Stimulated activated CD4-positive, alpha-beta T cell treated with anti-CD3 and anti-CD28 coated beads, TNF-alpha, amount 100 ng/mL, for 24 hours (primary cell): ENCODE measurements around the gene PGD.
"Not testable (repeated sequence)": the region's sequence is repeated elsewhere in the genome, so short reads cannot be mapped to it uniquely, and the experiment has no call there.

ENCODE experiments used
- DNase-seq, 3 experiments: peaks; one replicate each; pipeline ENCODE4 v3.0.0-alpha.2; 2020; ENCODE audit warnings: low read depth in 3 of 3

Gene PGD

DNA sequence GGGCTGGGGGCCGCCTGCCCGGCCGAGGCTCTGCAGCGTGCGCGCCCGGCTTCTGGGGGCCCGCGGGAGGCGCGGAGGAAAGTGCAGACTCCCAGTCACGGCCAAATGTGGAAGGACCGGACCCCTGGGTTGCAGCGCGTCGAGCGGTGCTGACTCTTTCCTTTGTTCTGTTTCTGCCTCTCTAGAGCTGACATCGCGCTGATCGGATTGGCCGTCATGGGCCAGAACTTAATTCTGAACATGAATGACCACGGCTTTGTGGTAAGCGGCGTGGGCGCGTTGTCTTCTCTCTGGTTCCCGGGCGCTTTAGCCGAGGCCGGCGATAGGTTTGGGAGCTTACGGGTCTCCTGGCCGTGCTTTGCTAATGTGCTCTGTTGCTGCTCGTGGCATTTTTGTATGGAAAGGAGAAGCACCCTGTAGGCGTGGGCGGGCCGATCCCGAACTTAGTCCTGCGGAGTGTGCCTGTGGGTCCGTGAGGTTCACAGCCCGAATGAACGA is 629 bp downstream of the PGD start:
- no peak for DNase-seq

DNA sequence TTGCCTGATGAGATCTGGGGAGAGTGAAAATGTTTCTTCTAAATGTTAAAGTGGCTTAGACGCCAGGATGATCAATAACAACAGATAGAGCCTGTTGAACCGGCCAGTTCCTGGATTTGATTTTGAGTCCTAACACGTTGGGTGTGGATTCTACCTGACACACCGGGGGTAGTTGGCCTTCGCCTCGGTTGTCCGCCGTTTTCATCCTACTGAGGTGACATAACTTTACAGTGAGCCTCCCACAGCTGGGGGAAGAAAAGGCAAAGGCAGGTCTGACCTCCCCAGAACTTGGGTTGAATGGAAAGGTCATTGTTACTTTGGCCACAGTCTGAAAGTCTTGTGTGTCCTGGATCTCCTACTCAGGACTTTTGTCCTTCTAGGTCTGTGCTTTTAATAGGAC is 1.1 kb downstream of the PGD start:
- no peak for DNase-seq

DNA sequence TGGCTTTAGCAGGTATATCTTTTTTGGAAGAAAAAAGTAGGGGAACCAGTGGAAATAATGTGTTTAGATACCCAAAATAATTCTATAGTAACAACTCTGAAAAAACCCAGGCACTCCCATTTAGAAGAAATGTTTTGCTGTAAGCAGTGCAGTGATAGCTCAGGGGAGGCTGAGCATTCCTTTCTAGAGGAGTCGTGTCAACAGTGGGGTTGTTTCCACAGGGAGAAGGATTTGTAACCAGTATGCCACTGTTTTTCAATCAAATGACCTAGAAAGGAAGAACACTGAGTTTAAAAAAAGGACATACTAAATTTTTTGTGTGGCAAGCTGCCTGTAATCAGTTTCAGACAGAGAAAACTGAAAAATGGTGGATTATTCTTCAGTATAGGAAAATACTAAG is 2.4 kb downstream of the PGD start:
- DNase-seq = no peak

DNA sequence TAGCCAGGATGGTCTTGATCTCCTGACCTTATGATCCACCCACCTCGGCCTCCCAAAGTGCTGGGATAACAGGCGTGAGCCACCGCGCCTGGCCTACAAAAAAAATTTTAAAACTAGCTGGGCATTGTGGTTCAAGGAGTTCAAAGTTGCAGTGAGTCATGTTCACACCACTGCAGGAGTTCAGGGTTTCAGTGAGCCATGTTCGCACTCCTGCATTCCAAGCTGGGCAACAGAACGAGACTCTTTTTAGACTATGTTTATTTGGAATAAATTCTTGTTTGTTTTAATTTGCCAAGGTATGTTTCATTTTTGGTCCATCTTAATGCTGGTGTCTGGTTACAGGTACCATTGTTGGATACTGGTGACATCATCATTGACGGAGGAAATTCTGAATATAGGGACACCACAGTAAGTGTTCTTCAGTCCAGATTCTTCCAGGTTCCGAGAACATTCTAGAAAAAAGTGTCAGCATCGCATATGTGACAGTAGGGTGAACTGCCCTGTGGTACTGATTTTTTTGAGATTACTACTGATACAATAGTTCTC is 3.9 kb downstream of the PGD start:
- no peak for DNase-seq

DNA sequence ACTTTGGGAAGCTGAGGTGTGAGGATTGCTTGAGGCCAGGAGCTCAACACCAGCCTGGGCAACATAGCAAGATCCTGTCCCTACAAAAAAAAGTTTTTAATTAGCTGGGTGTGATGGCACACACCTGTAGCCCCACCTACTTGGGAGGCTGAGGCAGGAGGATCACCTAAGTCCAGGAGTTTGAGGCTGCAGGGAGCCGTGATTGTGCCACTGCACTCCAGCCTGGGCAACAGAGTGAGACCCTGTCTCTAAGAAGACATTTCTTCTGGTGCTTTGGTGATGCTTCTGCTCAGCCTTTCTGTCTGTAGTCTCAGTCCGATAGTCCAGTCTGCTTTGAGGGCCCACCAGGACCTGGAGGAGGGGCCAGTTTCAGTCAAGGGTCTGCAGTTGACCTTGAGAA is 8.3 kb downstream of the PGD start:
- no peak for DNase-seq

DNA sequence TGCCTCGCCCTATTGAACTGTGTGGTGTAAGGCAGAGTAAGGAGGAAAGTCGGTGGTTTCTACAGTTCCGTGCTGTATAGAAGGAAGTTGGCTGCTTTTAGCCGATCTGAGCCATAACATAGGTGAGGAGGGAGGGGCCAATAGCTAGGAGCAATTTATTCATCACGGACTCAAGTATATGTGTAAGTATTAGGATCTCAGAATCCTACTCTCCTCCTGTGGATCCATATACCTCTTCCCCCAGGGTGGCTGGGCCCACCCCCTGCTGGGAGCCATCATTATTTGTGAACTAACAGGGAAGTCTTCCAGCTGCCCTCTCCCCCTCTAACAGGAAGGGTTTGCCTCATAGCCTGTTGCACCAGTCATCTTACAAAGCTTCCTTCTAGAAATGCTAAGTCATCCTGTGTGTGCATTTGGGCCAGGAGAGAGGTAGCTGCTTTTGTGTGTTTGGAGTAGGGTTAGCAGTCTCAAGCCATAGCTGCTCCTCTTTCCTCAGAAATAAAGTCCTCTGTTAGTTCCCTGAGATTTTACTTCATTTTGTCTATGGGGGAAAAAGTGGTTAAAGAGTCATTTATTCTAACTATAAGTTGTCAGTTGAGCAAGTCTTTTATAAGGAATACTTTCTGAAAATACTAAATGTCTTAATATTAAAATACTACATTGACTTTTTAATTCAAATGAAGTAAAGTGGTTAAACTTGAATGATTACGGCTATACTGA is 16.5 kb downstream of the PGD start:
- no peak for DNase-seq

DNA sequence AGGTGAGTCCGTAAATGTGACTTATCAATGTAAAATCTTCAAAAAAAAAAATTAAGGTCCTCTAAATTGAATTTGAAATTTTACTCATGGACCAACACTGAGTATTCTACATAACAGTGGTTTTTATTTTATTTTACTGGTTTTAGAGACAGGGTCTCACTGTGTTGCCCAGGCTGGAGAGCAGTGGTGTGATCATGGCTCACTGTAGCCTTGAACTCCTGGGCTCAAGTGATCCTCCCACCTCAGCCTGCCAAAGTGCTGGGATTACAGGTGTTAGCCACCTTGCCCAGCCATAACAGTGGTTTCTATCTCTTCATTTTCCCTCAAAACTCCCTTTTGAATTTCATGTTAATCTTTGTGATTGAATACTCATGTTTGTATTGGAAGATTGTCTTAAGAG is 17.1 kb downstream of the PGD start:
- not testable (repeated sequence) for DNase-seq

DNA sequence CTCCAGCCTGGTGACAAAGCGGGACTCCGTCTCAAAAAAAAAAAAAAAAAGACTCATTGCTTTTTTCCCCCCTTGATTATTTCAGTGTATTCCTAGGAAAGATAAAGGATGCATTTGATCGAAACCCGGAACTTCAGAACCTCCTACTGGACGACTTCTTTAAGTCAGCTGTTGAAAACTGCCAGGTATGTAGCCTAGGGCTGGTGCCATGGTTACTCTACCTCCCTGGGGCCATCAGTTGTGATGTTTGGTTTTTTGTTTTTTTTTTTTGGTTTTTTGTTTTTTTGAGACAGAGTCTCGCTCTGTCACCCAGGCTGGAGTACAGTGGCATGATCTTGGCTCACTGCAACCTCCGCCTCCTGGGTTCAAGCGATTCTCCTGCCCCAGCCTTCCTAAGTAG is 19.9 kb downstream of the PGD start:
- not testable (repeated sequence) for DNase-seq

DNA sequence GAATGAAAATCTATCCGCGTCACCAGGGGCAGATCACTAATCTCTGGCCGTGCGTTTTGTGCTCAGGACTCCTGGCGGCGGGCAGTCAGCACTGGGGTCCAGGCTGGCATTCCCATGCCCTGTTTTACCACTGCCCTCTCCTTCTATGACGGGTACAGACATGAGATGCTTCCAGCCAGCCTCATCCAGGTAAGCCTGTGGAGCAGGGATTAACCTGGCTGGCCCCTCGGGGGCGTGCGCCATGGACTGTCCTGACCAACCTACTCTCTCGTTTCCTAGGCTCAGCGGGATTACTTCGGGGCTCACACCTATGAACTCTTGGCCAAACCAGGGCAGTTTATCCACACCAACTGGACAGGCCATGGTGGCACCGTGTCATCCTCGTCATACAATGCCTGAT is 20.5 kb downstream of the PGD start:
- DNase-seq = no peak

DNA sequence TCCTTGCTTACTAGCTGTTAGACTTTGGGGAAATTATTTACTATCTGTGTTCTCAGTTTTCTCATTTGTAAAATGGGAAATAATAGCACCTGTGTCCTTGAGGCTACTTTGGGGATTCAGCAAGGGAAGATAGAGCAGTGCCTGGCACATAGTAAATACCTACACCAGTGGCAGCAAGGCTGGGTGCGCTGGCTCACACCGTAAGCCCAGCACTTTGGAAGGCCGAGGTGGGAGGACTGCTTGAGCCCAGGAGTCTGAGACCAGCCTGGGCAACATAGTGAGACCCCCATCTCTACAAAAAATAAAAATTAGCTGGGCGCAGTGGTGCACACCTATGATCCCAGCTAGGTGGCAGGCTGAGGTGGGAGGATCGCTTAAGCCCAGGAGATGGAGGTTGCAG is 22.8 kb downstream of the PGD start:
- DNase-seq = no peak

DNA sequence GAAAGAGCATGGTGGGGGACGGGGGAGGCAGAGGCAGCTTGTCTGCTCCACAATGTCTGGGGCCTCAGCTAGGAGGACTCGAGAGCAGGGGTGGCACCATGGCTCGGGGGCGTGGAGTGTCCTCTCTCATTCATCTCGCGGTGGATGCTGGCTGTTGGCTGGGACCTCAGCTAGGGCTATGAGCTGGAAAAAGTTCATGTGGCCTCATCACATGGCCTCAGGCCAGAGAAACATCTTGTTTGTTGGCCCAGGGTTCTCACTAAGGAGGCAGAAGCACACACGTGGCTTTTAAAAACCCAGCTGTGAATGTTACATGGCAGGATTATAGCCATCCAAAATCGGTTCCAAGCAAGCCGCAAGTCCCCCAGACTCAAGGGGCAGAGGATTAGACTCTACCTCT is 25.2 kb downstream of the PGD start:
- no peak for DNase-seq

DNA sequence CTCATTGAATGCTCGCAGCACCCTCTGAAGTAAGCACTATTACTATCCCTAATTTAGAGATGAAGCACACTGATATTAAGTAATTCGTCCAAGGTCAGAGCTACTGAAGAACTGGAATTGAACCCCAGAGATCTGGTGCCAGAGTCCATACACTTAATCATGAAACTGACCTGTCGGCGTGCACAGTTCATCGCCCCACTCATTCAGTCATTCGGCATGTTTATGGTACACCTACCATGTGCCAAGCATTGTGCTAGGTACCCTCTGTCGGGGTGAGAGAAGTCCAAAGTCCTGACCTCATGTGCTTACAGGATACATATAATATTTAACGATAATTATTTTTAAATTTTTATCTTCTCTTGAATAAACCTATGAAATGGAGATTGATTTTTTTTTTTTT is 25.8 kb downstream of the PGD start:
- DNase-seq = no peak

DNA sequence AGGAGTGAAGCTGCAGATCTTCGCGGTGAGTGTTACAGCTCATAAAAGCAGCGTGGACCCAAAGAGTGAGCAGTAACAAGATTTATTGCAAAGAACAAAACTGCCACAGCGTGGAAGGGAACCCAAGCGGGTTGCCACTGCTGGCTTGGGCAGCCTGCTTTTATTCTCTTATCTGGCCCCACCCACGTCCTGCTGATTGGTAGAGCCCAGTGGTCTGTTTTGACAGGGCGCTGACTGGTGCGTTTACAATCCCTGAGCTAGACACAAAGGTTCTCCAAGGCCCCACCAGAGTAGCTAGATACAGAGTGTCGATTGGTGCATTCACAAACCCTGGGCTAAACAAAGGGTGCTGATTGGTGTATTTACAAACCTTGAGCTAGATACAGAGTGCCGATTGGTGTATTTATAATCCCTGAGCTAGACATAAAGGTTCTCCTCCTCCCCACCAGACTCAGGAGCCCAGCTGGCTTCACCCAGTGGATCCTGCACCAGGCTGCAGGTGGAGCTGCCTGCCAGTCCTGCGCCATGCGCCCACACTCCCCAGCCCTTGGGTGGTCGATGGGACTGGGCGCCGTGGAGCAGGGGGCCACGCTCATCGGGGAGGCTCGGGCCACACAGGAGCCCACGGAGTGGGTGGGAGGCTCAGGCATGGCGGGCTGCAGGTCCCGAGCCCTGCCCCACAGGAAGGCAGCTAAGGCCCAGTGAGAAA is 27.1 kb downstream of the PGD start:
- not testable (repeated sequence) for DNase-seq

DNA sequence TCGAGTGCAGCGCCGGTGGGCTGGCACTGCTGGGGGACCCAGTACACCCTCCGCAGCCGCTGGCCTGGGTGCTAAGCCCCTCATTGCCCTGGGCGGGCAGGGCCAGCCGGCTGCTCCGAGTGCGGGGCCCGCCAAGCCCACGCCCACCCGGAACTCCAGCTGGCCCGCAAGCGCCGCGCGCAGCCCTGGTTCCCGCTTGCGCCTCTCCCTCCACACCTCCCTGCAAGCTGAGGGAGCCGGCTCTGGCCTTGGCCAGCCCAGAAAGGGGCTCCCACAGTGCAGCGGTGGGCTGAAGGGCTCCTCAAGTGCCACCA is 27.6 kb downstream of the PGD start:
- not testable (repeated sequence) for DNase-seq

DNA sequence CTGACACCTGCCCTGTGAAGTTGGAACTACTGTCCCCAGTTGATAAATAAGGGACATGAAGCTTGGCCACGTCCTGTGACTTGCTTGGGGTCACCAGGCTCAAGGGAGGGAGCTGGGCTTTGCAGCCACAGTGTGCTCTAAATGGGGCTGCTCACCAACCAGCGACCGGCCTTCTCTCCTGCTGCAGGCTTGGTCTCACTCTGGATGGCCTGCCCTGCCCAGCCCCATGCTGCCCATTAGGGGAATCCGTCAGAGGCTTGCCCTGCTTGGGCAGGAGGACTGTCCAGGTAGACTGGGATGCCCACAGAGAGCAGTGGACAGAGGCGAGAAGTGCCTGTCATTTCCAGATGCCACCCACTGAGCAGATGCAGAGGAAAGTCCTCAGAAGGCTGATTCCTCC is 30.1 kb downstream of the PGD start:
- no peak for DNase-seq

DNA sequence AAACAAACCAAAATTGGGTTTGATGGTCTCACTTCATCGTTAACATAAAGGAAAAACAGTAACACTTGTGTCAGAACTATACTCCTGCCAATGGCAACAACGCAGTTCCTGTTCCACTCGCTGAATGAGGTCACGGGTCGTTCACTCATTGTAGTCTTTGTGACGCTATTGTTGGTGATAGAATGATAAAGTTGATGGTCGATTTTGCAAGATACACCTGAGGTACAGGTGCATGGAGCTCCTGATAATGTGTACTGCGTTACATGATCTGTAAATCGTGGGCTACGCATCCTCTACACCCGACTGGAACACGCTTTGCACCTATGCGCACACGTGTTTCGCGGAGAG is 31.0 kb downstream of the PGD start:
- DNase-seq = no peak

DNA sequence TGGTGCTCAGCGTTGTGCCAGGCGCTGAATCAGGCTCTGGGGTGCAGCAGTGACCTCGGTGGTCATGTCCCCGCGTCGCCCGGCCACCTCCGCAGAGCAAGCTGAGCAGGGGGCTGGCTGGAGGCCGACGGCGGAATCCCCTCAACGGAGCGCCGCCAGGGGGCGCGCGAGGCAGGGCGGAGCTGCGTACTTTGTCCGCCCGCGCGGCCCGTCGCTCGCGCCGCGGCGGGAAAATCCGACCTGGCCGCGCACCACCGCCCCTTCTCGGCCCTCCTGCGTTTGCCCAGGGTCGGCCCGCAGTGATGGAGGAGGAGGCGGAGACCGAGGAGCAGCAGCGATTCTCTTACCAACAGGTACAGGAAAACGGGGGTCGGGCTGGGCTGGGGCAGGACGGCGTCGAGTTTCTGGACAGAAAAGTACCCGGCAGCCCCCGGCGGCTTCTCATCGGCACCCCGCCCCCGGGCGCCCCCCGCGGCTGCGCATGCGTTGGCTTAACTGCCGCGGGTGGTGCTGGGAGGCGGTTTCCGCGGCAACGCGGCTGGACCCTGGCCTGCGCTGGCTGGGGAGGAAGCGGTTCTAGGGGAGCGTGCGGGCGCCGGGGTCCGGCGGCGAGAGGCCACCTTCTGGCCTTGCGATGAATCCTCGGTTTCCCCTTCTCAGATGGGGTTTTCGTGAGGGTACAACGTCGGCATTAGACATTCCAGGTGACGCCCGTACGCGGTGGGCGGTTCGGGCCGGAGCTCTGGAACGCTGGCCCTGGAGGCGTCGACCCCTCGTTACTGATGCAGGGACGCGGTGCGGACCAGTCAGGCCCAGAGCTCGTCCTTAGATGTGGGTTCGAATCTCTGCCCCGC is 31.6 kb downstream of the PGD start, which contains the start of gene CENPS:
Gene CENPS, plus strand, starts transcription at position 218 of the 854 bp plus-strand sequence. Its CDS starts 85 bp downstream, at position 303.
- DNase-seq = peak; percentile 76 to 92 (median 90)

DNA sequence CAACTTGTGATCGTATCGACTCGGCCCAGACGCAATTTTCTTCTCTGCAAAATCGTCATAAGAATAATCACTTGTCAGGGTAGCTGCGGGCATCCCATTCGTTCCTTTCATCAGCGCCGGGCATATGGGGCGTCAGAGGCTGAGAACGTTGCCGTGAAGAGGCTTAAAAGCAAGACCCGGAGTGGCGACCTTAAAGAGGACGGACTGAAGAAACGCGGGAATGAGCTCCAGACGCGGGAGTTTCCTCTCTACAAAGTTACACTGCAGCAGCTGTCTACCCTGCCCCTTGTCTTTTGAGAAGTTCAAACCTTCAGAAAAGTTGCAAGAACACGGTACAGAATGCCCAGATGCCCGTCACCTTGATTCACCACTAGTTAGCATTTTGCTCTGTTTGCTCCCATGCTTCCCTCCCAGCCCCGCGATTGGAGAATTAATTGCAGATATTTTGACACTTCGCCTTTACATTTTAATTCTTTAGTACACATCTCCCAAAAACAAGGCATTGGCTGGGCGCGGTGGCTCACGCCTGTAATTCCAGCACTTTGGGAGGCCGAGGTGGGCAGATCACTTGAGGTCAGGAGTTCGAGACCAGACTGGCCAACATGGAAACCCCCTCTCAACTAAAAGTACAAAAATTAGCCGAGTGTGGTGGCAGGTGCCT is 32.3 kb downstream of the PGD start:
- no peak for DNase-seq

DNA sequence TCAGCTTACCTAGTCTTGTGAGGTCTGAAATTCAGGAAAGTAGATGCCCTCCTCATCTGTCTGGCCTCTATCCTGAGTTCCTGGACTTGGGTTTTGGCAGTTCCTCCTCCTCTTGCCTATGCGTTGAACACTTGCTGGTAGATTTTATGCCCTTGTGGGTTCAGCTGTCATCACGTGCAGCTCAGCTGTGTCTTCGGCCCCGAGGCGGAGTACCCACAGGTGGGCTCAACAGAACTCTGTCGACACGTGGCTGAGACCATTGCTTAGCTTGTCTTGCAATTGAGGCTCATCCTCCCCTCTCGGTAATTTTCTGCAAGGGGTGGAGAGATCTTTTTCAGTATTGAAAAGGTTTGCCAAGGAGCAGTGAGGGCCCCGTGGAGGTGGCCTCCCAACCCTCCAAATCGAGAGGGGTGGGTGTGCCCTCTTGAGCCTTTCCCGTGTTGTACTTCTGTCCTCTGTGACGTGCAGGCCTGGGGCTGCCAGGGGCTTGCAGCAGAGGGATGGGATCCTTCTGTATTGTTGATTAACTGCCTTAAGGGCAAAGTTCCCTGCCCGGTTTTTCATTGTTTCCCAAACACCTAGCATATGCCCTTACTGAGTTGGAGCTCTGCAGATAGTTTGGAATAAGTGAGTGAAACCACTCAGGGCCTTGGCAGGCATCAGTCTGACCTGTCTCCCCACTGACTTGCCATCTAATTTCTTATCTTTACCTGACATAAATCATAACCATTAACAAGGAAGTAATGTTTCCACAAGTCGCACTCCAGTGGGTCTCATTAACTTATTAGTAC is 34.2 kb downstream of the PGD start:
- DNase-seq = no peak

DNA sequence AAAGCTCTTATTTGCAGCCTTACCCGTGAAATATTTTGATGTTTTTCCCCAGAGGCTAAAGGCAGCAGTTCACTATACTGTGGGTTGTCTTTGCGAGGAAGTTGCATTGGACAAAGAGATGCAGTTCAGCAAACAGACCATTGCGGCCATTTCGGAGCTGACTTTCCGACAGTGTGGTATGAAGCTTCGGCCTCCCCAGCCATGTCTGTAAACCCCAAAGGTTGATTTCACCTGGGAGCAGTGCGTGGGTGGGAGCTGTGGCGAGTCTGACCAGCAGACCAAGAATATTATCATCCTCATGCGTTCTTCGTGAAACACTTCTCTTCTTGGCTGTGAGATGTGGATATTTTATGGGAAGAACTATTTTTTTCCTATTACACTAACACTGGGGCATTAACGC is 34.9 kb downstream of the PGD start:
- no peak for DNase-seq

DNA sequence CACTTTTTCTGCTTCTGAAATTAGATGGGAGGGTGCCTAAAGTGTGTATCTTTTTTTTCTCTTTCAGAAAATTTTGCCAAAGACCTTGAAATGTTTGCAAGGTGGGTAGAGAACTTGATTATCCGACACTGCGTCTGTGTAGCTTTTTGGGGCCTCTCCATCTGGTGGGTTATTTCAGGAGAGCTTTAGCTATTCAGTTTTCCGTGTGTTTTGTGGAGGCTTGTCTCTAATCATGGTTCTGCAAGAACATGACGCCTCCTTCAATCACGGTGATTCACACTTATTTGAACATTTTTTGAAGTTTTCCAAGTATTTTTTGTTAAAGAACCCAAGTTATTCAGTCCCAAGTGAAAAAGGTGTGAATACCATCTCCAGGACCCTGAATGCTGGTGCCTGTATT is 35.7 kb downstream of the PGD start:
- no peak for DNase-seq
